ENCODE results near the gene PHACTR1.

PHACTR1 gene

DNA sequence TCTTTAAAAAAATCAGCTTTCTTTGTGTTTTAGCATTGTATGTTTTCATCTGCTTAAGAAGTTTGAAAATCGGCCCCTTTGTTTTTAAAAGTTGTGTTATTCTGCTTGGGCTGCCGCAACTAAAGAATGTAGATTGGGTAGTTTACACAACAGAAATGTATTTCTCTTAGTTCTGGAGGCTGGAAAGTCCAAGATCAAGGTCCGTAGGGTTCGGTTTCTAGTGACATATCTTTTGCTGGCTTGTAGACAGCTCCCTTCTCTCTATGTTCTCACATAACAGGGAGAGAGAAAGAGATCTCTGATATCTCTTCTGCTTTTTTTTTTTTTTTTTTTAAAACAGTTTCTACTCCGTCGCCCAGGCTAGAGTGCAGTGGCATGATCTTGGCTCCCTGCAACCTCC, 473.1 kb downstream of the PHACTR1 start (continued):
- TF ChIP-seq, protein P1, sequence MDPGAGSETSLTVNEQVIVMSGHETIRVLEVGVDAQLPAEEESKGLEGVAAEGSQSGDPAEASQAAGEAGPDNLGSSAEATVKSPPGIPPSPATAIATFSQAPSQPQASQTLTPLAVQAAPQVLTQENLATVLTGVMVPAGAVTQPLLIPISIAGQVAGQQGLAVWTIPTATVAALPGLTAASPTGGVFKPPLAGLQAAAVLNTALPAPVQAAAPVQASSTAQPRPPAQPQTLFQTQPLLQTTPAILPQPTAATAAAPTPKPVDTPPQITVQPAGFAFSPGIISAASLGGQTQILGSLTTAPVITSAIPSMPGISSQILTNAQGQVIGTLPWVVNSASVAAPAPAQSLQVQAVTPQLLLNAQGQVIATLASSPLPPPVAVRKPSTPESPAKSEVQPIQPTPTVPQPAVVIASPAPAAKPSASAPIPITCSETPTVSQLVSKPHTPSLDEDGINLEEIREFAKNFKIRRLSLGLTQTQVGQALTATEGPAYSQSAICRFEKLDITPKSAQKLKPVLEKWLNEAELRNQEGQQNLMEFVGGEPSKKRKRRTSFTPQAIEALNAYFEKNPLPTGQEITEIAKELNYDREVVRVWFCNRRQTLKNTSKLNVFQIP (CRISPR knock-in tag; IDR thresholded peaks at IDR 0.05; ENCODE audit: borderline replicate concordance, low read depth): no peak
- TF ChIP-seq ISL1 (CRISPR knock-in tag; IDR thresholded peaks at IDR 0.05): no peak

GRCh38 chr6:13190376-13190775, 473.8 kb downstream of the PHACTR1 start:
- no peak for ATAC-seq
- no peak for TF ChIP-seq ZC3H10 (CRISPR knock-in tag; IDR thresholded peaks at IDR 0.05)
- TF ChIP-seq, protein P1 (CRISPR knock-in tag; IDR thresholded peaks at IDR 0.05; ENCODE audit: borderline replicate concordance, low read depth): no peak
- TF ChIP-seq ZNF70 (CRISPR knock-in tag; IDR thresholded peaks at IDR 0.05): no peak
- no peak for TF ChIP-seq ESRRG (CRISPR knock-in tag; IDR thresholded peaks at IDR 0.05)
- TF ChIP-seq GLIS3 (CRISPR knock-in tag; IDR thresholded peaks at IDR 0.05): no peak
- no peak for TF ChIP-seq ZFP30 (CRISPR knock-in tag; IDR thresholded peaks at IDR 0.05)
- no peak for TF ChIP-seq CSDC2 (CRISPR knock-in tag; IDR thresholded peaks at IDR 0.05)
- no peak for TF ChIP-seq TOX (CRISPR knock-in tag; IDR thresholded peaks at IDR 0.05; ENCODE audit: borderline replicate concordance)
- TF ChIP-seq PPARA (CRISPR knock-in tag; IDR thresholded peaks at IDR 0.05; ENCODE audit: borderline replicate concordance): no peak
- no peak for TF ChIP-seq ISL1 (CRISPR knock-in tag; IDR thresholded peaks at IDR 0.05)
- no peak for TF ChIP-seq RARB (CRISPR knock-in tag; IDR thresholded peaks at IDR 0.05)
- TF ChIP-seq ARNTL (CRISPR knock-in tag; IDR thresholded peaks at IDR 0.05; ENCODE audit: borderline replicate concordance, low read depth): no peak
- TF ChIP-seq ZNF565 (CRISPR knock-in tag; conservative IDR thresholded peaks at IDR 0.05; ENCODE audit: low read depth): no peak
- TF ChIP-seq, protein P2, sequence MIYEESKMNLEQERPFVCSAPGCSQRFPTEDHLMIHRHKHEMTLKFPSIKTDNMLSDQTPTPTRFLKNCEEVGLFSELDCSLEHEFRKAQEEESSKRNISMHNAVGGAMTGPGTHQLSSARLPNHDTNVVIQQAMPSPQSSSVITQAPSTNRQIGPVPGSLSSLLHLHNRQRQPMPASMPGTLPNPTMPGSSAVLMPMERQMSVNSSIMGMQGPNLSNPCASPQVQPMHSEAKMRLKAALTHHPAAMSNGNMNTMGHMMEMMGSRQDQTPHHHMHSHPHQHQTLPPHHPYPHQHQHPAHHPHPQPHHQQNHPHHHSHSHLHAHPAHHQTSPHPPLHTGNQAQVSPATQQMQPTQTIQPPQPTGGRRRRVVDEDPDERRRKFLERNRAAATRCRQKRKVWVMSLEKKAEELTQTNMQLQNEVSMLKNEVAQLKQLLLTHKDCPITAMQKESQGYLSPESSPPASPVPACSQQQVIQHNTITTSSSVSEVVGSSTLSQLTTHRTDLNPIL (CRISPR knock-in tag; IDR thresholded peaks at IDR 0.05; ENCODE audit: low read depth): no peak
- no peak for TF ChIP-seq ZNF8 (CRISPR knock-in tag; IDR thresholded peaks at IDR 0.05)

- no peak for ATAC-seq
- TF ChIP-seq TSHZ2 (CRISPR knock-in tag; IDR thresholded peaks at IDR 0.05): no peak
- TF ChIP-seq RARB (CRISPR knock-in tag; IDR thresholded peaks at IDR 0.05): no peak
- TF ChIP-seq ZFP3 (CRISPR knock-in tag; IDR thresholded peaks at IDR 0.05): no peak
- no peak for TF ChIP-seq BACH2 (CRISPR knock-in tag; IDR thresholded peaks at IDR 0.05; ENCODE audit: borderline replicate concordance)
- TF ChIP-seq, protein P2 (CRISPR knock-in tag; IDR thresholded peaks at IDR 0.05; ENCODE audit: low read depth): no peak
- TF ChIP-seq TCF4 (CRISPR knock-in tag; IDR thresholded peaks at IDR 0.05; ENCODE audit: borderline replicate concordance): no peak
- no peak for TF ChIP-seq TOX (CRISPR knock-in tag; IDR thresholded peaks at IDR 0.05; ENCODE audit: borderline replicate concordance)
- TF ChIP-seq, protein P1 (CRISPR knock-in tag; IDR thresholded peaks at IDR 0.05; ENCODE audit: borderline replicate concordance, low read depth): no peak
- TF ChIP-seq GLIS3 (CRISPR knock-in tag; IDR thresholded peaks at IDR 0.05): no peak
- no peak for TF ChIP-seq ZNF565 (CRISPR knock-in tag; conservative IDR thresholded peaks at IDR 0.05; ENCODE audit: low read depth)
- TF ChIP-seq ISL1 (CRISPR knock-in tag; IDR thresholded peaks at IDR 0.05): no peak
- no peak for TF ChIP-seq ZFP30 (CRISPR knock-in tag; IDR thresholded peaks at IDR 0.05)
Measured at GRCh38 chr6:13191461-13191860, 474.9 kb downstream of the PHACTR1 start.

Data from SK-N-SH treated with all-trans-retinoic acid at 6 μM for 48 hours (cell line).